A549 treated with CORT108297 at 1 μM for 4 hours (cell line): ENCODE data around the gene FBXO21. TPM values are rescaled to one million over a fixed set of nuclear protein-coding genes. Genes with fewer than 3 reads are reported as not detected.

Experiments used
- total RNA-seq: library from RNA; stranded (reverse); fragments of 200-300 nt; extraction: Qiagen RNA extraction; gene quantifications from 5 replicates; pipeline ENCODE4 v1.2.3, GENCODE V29; 2022

FBXO21 gene, protein sequence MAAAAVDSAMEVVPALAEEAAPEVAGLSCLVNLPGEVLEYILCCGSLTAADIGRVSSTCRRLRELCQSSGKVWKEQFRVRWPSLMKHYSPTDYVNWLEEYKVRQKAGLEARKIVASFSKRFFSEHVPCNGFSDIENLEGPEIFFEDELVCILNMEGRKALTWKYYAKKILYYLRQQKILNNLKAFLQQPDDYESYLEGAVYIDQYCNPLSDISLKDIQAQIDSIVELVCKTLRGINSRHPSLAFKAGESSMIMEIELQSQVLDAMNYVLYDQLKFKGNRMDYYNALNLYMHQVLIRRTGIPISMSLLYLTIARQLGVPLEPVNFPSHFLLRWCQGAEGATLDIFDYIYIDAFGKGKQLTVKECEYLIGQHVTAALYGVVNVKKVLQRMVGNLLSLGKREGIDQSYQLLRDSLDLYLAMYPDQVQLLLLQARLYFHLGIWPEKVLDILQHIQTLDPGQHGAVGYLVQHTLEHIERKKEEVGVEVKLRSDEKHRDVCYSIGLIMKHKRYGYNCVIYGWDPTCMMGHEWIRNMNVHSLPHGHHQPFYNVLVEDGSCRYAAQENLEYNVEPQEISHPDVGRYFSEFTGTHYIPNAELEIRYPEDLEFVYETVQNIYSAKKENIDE
- total RNA-seq = 32.7 to 44.3 TPM (median 39.2 TPM) in 5 replicates

DNA sequence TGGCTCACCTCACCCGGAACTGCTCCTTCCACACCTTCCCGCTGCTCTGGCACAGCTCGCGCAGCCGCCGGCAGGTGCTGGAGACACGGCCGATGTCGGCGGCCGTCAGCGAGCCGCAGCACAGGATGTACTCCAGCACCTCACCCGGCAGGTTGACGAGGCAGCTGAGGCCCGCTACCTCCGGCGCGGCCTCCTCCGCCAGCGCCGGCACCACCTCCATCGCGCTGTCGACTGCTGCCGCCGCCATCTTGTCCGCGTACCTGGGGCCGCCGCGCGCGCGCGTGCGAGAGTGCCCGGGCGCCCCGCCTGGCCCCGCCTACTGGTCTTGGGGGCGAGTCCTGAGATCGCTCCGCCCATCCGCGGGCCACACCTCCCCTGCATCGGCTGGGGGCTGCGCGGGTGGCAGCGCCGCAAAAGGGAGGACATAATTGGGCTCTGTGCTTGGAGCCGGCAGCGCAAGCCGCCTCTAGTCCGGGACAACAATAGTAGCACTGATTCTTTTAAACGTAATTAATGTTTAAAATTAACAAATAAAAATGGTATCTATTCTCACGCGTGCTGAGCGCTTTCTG, at the start of gene FBXO21:
Gene FBXO21, minus strand, starts transcription at position 261 of the 572 bp plus-strand sequence. Its CDS starts 14 bp downstream, at position 247.

Other genes starting within 250 kb of the FBXO21 start
- 112 to 162 TPM (median 153 TPM) in 5 replicates for gene TESC, start 91.1 kb downstream of the FBXO21 start, total RNA-seq
- gene NOS1, start 171.2 kb upstream of the FBXO21 start, total RNA-seq = 0.46 to 0.69 TPM (median 0.62 TPM) in 5 replicates